ENCODE results near the gene NECTIN4. TPM values are rescaled to one million over a fixed set of nuclear protein-coding genes. Genes with fewer than 3 reads are reported as not detected.

Gene NECTIN4
- total RNA-seq, 4 donors from 2014 or later, result 0.27 to 1.9 TPM; not detected in 2

DNA sequence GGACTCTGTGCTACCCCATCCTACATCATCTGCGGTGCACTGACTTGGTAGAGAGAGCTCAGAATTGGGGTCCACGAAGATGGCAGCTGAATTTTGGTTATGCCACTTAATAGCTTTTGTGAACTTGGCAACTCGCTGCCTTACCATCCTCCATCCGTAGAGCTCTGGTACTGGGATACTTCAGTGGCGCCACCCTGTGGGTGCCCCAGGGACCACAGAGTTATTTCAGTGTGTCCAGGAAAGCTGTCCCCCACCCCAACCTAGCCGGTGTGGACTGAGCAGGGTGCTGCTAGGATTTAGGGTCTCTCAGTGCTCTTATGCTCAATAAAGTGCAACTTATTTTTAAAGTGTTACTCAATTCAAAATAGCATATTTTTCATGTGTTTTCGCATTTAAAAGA, 34.6 kb downstream of the NECTIN4 start:
- no peak overlapping the region for H3K27ac ChIP-seq
- WGBS, 2 donors (ENCODE audit: low coverage in 1 of 2), result 88 to 89% methylated on average over 1 to 4 of the region's 7 CpGs

DNA sequence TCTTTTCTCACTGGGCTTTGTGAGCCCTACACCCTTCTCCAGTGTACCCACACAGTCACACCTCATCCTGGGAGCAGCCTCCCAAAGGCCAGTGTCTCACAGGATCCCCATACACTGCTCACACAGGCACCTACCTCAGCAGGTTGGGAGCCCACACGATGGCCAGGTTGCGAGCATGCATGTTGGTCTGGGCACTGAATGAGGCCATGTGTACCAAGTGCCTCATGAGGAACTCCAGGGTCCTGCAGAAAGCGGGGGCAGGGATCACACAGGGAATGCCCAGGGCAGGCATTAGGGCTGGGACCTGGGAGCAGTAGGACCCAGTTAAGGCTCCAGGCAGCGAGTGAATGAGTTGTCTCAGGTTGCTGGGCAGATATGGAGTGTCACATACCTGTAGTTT, 35.1 kb downstream of the NECTIN4 start:
- H3K27me3 ChIP-seq, result peaks cover 47% of the 10 kb centered on the region
- H3K27ac ChIP-seq, result no peak overlapping the region
- TF ChIP-seq EP300 (IDR thresholded peaks at IDR 0.05) (no peak), POLR2AphosphoS5 (IDR thresholded peaks at IDR 0.05) (no peak), POLR2A (IDR thresholded peaks at IDR 0.05) (no peak)
- TF ChIP-seq, protein P1, sequence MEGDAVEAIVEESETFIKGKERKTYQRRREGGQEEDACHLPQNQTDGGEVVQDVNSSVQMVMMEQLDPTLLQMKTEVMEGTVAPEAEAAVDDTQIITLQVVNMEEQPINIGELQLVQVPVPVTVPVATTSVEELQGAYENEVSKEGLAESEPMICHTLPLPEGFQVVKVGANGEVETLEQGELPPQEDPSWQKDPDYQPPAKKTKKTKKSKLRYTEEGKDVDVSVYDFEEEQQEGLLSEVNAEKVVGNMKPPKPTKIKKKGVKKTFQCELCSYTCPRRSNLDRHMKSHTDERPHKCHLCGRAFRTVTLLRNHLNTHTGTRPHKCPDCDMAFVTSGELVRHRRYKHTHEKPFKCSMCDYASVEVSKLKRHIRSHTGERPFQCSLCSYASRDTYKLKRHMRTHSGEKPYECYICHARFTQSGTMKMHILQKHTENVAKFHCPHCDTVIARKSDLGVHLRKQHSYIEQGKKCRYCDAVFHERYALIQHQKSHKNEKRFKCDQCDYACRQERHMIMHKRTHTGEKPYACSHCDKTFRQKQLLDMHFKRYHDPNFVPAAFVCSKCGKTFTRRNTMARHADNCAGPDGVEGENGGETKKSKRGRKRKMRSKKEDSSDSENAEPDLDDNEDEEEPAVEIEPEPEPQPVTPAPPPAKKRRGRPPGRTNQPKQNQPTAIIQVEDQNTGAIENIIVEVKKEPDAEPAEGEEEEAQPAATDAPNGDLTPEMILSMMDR (IDR thresholded peaks at IDR 0.05), result no peak
- no peaks in the 10 kb centered on the region for H3K9me3 ChIP-seq
- WGBS, 2 donors (ENCODE audit: low coverage in 1 of 2), result 50% methylated on average over 1 of the region's 4 CpGs; no CpG with 5 or more reads in 1 of the 2 donors
- no peak overlapping the region for H3K4me3 ChIP-seq
- no peak for ATAC-seq
- H3K4me1 ChIP-seq, result no peaks in the 10 kb centered on the region
- peaks cover 0 to 5% of the 10 kb centered on the region in 2 donors for H3K36me3 ChIP-seq

More for the DNA sequence above, 34.6 kb downstream of the NECTIN4 start:
- Histone ChIP-seq H3K9me3 (no peaks in the 10 kb centered on the region), H3K4me3 (no peak overlapping the region), H3K27me3 (peaks cover 51% of the 10 kb centered on the region), H3K4me1 (no peaks in the 10 kb centered on the region), H3K36me3 (peaks cover 0 to 5% of the 10 kb centered on the region in 2 donors)
- no peak for ATAC-seq
- TF ChIP-seq POLR2A (IDR thresholded peaks at IDR 0.05), result no peak
- TF ChIP-seq, protein P1 (IDR thresholded peaks at IDR 0.05), result no peak
- TF ChIP-seq EP300 (IDR thresholded peaks at IDR 0.05), result no peak
- no peak for TF ChIP-seq POLR2AphosphoS5 (IDR thresholded peaks at IDR 0.05)

DNA sequence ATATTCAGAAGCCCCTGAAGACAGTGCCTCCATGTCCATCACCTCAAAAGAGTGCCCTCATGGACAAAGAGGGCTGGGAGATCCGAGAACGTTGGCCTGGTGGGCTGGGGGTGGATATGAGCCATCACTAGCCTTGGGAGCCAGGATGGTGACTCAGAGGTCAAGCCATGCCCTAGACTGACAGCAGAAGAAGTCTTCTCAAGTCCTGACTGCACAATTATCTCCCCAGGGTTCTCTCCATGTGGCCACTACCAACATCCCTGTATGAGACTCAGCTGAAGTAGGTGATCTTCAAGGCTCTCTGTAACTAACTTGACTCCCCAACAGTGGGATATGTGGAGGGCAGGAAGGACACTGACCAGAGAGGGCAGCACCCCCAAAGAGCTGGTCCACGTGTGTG, 36.5 kb downstream of the NECTIN4 start:
- no peaks in the 10 kb centered on the region for H3K9me3 ChIP-seq
- peaks cover 0 to 9% of the 10 kb centered on the region in 2 donors for H3K36me3 ChIP-seq
- 33% methylated on average over 1 of the region's 3 CpGs; no CpG with 5 or more reads in 1 of the 2 donors for WGBS, 2 donors (ENCODE audit: low coverage in 1 of 2)
- TF ChIP-seq, protein P1 (IDR thresholded peaks at IDR 0.05), result no peak
- TF ChIP-seq POLR2AphosphoS5 (IDR thresholded peaks at IDR 0.05), result no peak
- H3K4me3 ChIP-seq, result no peak overlapping the region
- no peaks in the 10 kb centered on the region for H3K4me1 ChIP-seq
- peaks cover 43% of the 10 kb centered on the region for H3K27me3 ChIP-seq
- no peak overlapping the region for H3K27ac ChIP-seq
- no peak for ATAC-seq

DNA sequence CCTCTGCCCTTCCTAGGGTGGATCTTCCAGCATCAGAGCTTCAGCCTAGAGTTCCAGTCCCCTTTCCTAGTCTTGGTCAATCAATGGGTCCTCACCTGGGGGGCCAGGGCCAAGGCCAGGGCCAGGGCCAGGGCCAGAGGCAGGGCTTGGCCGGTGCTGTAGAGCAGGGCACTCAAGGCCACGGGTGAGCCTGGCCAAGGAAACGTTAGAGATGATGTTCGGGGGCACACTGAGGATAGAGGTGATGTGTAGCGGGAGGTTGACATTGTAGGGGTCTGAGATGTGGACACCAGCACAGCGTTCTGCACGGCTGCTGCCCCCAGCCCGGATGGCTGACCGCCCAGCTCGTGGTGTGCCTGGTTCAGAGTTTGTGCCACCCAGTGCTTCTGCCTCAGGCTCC, 38.1 kb downstream of the NECTIN4 start:
- H3K27me3 ChIP-seq, result peaks cover 36% of the 10 kb centered on the region
- peaks cover 0 to 9% of the 10 kb centered on the region in 2 donors for H3K36me3 ChIP-seq
- ATAC-seq, result no peak
- no peaks in the 10 kb centered on the region for H3K9me3 ChIP-seq
- WGBS, 2 donors (ENCODE audit: low coverage in 1 of 2), result no CpG with 5 or more reads among the region's 10 CpGs
- H3K4me1 ChIP-seq, result peaks cover 0 to 3% (median 0%) of the 10 kb centered on the region in 3 donors
- TF ChIP-seq POLR2AphosphoS5 (IDR thresholded peaks at IDR 0.05) (no peak), POLR2A (IDR thresholded peaks at IDR 0.05) (no peak), EP300 (IDR thresholded peaks at IDR 0.05) (no peak)
- TF ChIP-seq, protein P1 (IDR thresholded peaks at IDR 0.05), result no peak
- no peak overlapping the region for H3K4me3 ChIP-seq
- no peak overlapping the region for H3K27ac ChIP-seq

DNA sequence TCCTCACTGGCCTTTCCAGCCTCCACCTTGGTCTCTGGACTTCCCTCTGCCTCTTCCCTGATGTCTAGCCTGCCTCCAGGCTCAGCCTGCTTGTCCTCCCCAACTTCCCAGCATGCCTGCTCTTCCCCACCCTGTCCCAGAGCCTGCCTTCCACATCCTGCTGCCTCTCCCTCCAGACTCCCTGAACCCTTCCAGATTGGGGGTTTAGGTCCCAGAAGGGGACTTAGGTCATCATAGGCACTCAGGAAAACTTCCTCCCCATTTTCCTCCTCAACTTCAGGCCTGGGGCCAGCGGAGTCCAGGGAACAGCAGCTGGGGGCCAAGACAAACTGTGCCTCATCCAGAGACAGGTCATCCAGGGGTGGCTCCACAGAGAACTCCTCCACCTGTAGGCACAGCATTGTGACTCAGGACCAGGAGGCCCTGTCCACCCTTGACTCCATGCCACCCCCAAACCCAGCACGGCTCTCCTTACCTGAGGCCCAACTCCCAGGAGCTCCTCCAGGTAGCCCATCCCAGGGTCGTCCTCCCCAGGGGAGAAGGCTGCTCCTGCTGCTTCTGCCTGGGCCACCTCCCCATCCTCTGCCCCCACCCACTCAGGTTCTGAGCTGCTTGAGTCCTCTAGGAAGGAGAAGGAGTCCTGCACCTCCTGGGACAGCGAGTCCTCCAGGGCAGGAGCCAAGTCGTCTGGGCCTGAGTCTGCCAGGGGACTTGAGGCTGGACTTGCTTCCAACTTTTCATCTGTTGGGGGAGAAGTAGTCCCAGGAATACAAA, 40.2 kb downstream of the NECTIN4 start:
- Histone ChIP-seq H3K36me3 (peaks cover 0 to 9% of the 10 kb centered on the region in 2 donors), H3K27me3 (peaks cover 19% of the 10 kb centered on the region), H3K4me1 (peaks cover 0 to 12% (median 4%) of the 10 kb centered on the region in 3 donors), H3K9me3 (no peaks in the 10 kb centered on the region), H3K4me3 (no peak overlapping the region), H3K27ac (no peak overlapping the region)
- TF ChIP-seq POLR2AphosphoS5 (IDR thresholded peaks at IDR 0.05), result no peak
- ATAC-seq, result no peak
- WGBS, 2 donors (ENCODE audit: low coverage in 1 of 2), result 100% methylated on average over 1 of the region's 5 CpGs; no CpG with 5 or more reads in 1 of the 2 donors

All from gastroesophageal sphincter (tissue), 4 donors.